ENCODE results near the gene C7.

C7 gene

DNA sequence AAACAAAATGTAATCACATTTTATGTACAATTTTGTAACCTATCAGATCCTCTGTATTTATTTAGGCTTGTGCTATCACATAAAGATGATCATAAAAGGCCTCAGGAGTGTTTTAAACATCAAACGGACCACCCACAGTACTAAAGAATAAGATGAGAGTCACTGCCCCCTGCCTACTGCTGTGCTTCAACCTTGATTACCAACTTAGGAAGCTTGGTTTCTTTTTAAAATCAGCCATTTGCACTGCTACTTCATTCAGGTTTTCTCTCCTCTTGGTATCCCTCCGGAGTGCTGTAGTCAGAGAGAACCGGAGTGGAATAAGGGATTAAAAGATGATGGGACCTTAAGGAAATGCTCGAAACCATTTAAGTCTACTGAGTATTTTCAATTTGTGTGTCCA is 6.9 kb downstream of the C7 start:
- DNase-seq (ENCODE audit: low spot score), result no peak

DNA sequence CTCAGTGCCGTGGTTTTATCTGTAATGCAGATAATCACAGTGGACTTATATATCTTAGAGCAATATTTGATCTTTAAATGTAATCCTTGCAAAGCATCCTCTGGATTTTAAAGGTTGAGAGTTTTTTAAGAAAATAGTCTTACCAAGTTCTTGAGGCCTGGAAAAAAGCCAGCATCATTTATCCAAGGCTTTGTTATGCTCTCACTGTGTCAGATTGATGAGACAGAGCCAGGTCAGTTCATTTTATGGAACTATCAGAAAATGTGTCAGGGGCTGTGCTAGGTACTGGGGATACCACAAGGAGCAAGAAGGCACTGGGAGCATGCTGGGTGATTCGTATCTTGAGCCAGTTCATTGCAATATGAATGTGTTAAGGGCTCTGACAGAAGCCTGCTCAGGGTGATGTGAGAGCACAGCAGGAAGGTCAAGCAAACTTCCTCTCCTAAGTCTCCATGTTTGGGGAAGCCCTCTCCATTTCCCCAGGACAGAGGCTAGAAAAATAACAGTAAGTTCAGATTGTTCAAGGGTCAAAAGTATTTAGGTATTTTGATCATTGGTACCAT is 19.7 kb downstream of the C7 start:
- DNase-seq (ENCODE audit: low spot score), result no peak

DNA sequence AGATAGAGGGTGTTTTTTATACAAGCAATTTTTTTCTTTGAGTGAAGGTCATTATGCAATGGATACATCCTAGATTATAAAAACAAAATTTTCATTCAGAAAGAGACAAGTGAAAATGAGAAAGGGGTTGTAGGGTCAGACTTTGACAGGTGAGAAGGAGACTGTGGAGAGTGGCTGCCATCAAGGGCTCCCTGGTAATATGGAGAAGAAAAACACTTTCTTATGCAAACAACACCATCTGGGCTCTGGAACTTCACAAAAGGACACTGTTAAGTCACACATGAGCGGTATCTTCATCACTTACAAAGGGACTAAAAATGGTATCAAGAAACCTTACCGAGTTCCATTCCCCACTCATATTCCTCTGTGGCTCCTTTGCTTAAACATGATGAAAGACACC is 23.5 kb downstream of the C7 start:
- DNase-seq (ENCODE audit: low spot score), result no peak

DNA sequence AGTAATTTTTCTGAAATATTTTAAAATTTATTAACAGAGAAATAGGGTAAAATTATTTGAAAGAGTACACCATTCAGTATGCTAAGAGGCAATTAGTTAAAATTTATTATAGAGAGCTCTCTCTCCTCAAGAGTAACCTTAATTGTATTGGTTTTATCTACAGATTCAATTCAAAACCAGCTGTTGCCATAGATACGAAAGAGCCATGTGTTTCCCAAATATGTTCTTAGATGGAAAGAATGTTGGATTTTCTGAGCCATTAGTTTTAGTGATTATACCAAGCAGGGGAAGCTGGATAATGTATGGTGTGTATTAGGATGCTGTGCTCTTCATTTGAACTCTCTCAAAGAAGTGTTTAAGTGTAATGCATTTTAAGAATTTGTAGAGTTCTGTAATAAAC is 27.8 kb downstream of the C7 start:
- no peak for DNase-seq (ENCODE audit: low spot score)

DNA sequence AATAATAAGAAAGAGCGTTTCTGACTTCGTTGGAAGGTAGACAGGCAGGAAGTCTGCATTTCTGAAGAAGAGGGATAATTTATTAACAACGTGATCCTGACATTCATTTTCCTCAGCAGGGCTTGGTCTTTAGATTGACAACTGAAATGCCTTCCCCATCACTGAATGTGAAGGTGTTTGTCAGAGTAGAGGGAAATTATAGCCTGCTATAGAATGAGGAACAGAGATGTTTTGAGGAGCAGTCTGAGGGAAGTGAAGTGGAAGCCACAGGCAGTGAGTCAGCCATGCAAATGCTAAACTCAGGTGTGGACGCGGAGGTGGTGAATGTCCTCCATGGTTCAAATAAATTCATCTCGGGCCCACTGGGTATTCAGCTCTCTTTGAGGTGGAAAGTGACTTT is 30.5 kb downstream of the C7 start:
- no peak for DNase-seq (ENCODE audit: low spot score)

DNA sequence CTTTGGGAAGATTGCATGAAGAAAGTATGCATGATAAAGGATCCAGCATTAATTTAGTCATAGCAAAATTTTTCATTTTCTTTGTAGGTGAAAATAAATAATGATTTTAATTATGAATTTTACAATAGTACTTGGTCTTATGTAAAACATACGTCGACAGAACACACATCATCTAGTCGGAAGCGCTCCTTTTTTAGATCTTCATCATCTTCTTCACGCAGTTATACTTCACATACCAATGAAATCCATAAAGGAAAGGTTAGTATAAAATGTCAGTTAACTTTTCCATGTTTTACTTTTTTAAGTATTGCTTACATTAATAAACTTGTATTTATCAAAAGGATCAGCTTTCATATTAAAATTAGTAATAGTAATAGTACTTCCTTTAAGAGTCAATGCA is 35.8 kb downstream of the C7 start:
- DNase-seq (ENCODE audit: low spot score), result no peak

DNA sequence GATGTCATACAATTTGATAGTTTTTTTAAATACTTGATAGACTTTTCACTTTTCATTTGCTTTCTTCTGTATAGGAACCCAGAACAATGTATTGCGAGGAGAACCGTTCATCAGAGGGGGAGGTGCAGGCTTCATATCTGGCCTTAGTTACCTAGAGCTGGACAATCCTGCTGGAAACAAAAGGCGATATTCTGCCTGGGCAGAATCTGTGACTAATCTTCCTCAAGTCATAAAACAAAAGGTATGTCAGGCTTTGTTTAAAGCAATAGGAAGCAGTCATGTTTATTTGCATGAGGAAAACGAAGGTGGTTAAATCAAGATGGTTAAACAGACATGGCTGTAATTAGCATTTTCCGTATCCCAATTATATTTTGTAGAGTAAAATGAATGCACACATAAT is 46.0 kb downstream of the C7 start:
- no peak for DNase-seq (ENCODE audit: low spot score)

DNA sequence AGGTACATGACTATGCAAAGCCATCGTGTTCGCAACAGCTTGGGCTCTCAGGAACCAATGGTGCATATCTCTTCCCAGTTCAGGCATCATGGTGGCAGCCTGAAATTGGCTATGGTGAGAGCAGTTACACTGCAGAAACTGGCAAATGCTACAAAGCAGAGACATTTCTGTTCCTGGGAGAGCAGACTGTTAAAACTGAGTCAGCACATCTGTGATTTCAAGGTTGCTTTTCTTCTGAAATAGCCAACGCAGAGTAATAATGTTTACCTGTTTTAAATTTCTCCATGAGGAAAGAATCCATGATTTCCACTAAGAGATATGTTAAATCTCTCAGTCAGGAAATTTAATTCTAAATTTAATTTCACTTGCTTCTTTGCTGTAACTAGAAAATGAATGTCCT is 47.8 kb downstream of the C7 start:
- DNase-seq (ENCODE audit: low spot score), result no peak

DNA sequence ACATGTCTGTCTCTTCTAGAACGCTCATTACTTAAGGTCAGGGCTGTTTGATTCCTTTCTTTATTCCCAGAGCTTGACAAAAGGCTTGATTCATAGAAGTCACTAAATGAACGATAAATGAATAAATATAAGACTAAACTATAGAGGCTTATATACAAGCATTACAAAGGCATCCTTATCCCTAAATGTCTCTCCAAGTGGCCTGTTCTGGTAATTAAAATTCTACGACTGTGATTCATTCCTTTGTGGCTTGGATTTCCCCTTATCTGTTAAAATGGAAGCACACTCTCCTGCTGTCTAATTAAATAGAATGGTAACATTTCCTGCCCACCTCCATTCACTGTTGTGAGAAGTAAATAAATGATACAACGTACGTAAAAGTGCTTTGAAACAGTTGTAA is 49.5 kb downstream of the C7 start:
- no peak for DNase-seq (ENCODE audit: low spot score)

DNA sequence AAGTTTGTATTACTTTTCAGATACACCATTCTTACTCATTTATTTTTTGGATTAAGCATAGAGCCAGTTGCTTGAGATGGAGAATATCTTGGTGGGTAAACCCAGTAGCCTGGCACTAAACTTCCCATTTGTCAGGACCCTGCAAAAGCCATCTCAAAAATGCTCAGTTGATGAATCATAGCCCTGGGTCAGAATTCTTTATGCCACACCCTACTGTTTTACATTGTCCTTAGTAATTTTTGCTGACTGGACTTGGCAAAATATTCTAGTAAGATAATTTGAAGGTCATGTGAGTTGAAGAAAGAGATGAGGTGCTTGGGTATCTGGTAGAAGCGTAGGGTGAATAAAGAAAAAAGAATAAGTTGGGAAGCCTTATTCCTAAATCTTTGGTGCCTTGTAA is 50.7 kb downstream of the C7 start:
- no peak for DNase-seq (ENCODE audit: low spot score)

DNA sequence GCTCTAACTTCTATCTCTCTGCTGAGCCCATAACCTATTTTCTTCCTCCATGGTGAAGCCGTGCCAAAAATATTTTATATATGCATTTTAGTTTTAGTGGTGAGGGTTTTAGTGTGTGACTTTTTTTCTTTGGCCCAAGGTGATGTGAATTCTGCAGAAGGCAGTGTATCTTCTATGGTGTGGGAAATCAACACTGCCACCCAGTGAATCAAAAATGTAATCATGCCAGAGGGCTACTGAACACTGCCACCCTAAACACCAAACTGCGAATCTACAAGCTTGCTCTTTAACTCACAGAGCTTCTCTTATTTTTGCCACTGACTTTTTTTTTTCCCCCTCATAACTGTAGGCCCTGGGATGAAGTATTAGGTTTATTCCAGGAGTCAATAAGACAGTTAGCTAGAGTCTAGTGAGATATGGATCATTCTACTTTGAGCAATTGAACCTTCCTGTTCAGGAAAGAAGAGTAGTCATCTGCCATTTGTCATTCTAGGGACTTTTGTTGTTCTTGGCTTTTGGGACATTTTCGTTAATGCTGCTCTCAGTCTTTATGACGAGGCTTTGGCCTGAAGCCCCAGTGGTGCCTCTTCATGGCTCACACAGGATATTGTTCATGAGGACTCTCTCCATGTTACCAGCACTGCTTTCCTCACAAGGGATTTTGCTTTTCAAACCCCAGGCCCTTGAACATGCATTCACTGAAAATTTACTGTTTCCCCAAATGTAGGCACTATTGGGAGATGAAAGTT is 53.1 kb downstream of the C7 start:
- DNase-seq (ENCODE audit: low spot score), result no peak

DNA sequence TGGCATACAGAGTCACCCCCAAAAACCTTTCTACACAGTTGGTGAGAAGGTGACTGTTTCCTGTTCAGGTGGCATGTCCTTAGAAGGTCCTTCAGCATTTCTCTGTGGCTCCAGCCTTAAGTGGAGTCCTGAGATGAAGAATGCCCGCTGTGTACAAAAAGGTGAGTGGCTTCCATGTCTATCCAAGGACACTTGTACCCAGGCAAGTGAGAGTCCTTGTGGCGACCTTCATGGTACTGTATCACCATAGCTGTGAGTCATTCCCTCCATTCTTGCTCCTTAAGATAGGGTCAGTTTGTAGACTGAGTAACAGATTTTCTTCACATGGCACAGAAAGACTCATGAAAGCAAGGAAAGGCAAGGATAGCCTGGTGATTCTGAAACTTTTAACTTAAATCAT is 63.1 kb downstream of the C7 start:
- DNase-seq (ENCODE audit: low spot score), result no peak

DNA sequence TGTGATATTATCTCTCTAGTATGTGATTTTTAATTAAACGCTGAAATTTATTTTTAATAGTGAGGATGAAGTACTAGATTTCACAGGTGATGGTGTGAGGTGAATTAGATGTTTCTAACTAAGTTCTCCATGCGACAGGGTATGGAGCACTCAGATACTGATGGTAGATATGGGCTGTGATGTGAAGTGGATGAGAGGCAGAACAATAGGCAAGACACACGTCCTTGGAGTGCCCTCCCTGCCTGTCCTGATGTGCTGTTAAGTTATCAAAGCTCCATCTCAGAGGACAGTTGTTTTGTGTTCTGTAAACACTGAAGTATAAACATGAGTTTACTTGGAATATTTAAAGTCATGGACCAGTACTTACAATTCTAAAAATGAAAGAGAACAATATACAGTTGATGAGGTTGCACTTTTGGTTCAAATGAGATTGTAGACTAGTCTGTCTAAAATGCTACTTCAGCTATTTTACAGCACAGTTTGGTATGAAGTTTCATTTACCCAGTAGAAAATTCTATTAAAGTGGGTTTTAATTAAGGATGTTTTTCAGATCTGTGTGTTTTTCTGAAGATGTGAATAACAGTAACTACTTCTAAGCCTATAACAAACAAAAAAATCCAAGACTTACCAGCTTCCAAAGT is 64.2 kb downstream of the C7 start:
- no peak for DNase-seq (ENCODE audit: low spot score)

DNA sequence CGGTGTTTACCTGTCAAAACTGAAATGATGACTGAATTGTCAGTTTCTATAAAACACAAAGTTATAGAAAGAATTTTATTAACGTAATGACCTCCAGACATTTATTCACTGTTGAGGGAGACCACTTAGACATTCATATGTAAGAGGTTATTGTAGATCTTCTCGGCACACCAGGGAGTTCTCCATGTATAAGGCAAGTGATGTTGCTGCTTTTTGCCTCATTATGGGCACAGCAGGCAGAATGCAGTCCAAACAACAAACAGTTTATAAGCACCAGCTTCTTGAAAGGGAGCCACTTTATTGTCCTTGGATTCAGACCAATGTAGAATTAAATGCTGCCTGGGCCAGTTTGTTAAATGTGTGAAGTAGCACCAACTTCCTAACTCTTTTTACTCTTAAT is 66.7 kb downstream of the C7 start:
- DNase-seq (ENCODE audit: low spot score), result no peak

DNA sequence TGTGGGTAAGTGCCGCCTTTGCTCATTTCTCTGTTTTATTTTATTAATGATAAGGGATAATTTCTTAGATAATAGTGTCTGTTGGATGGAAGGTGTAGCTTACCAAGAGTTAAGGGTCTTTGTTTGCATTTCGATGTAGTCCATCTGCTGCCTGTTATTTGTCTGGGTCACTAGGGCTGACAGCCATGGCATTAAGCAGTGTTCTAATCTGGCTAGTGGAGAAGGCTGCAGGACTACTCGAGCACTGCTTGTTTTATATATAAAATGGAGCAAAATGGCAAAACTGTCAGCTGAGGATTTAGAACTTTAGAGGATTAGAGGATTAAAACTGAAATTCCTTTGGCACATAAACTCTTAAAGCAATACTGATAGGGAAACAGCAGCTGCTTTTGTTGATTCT is 67.5 kb downstream of the C7 start:
- no peak for DNase-seq (ENCODE audit: low spot score)

DNA sequence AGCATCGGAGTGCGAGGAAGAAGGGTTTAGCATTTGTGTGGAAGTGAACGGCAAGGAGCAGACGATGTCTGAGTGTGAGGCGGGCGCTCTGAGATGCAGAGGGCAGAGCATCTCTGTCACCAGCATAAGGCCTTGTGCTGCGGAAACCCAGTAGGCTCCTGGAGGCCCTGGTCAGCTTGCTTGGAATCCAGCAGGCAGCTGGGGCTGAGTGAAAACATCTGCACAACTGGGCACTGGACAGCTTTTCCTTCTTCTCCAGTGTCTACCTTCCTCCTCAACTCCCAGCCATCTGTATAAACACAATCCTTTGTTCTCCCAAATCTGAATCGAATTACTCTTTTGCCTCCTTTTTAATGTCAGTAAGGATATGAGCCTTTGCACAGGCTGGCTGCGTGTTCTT is 72.1 kb downstream of the C7 start:
- DNase-seq (ENCODE audit: low spot score), result no peak

DNA sequence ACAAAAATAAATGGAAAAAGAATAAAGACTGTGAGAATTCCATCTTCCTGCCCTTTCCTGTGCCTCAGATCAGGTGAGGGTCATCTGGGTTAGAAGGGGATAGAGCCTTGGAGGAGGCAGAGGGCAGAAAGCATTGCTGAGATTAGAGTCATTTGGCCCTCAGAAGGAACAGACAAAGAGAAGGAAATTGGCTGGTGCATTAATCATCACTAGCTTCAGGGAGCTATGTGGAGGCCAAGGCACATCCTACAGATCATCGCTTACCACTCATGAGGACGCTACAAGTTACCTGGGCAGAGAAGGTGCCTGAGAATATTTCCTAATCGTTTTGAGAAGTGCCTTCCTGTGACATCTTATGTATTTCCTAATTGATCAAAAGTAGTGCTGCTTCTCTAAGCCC is 74.5 kb downstream of the C7 start:
- no peak for DNase-seq (ENCODE audit: low spot score)

DNA sequence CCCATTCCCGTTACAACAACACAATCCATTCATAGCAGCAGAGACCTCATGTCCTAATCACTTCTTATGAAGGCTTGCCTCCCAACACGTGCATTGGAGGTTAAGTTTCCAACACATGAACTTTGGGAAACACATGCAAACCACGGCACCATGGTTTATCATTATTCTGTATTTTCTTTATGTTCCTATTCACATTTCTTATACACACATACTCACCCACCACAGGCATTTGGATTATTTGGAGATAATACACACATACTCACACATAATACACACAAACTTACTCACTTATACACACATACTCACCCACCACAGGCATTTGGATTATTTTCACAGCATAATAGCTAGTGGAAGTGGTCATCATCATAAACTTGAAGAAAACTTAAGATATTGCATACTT is 75.6 kb downstream of the C7 start:
- no peak for DNase-seq (ENCODE audit: low spot score)

DNA sequence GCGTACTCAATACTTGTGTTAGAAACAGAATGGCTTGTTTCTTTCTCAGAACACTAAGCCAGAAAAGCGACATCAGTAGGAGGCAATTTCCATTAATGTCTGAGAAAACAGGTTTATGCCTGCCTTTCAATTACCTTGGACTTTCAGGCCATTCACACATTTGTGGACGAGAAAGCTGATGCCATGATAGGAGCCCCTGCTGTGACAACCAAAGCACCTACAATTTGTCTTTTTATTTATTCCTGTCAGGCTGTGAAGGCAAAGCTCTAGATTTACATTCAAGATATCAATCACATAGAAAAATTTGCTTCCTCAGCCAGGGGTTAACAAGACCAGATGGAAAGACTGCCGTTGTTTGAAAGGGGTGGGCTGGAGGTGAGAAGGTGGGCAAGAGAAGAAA is 76.2 kb downstream of the C7 start:
- DNase-seq (ENCODE audit: low spot score), result no peak

DNA sequence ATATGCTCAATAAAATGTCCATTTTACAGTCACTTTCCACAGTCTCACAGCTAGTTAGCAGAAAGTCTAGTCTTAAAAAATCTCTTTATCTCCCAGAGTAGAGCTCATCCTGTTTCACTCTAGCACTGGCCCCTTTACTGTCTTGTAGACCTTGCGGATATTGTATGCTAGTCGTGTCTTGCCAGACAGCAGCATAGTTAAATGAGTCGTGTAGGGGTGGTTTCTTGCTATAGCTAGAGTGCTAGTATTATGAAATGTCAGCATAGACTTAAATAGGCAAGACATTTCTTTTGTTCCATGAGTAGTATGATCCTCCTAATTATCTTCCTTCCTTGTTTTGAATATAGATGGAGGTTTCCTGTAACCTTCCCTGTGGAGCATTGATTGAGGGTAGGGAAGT is 77.4 kb downstream of the C7 start:
- DNase-seq (ENCODE audit: low spot score), result no peak

DNA sequence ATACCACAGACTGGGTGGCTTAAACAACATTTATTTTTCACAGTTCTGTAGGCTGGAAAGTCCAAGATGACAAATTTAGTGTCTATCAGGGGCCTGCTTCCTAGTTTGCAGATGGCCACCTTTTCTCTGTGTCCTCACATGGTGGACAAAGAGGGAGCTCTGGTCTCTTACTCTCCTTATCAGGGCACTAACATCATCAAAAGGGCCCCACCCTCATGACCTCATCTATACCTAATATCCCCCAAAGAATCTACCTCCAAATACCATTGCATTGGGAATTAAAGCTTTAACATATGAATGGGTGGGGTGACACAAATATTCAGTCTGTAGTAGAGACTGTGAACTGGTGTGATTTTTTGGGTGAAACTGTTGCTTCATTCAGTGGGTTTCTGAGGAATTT is 78.1 kb downstream of the C7 start:
- DNase-seq (ENCODE audit: low spot score), result no peak

DNA sequence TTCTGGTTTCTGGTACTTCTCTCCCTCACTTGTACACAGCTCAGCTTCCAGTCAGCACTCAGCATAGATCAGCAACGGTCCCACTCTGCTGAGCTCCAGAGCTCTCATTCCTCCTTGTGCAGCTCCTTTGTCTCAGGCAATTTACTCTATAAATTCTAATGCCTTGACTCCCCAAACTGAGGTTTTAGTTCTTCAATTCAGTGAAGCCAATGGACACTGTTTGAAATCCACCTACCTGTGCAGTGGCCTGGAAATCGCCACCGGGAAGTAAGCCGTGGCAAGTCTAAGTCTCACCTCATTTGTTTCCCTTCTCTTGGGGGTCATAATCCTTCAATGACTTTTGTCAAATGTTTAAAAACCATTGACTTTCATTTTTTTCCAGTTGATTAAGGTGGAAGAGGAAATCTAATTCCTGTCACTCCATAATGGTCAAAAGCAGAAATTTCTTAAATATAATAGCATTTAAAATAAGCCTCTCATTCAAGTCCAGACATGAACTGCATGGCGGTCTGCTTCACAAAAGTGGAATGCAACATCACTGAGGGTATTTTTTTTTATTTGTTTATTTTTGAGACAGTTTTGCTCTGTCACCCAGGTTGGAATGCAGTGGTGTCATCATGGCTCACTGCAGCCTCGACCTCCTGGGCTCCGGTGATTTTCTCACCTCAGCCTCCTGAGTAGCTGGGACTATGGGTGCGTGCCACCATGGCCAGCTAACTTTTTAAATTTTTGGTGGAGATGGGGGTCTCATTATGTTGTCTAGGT is 79.6 kb downstream of the C7 start:
- DNase-seq (ENCODE audit: low spot score), result no peak
